Measurements from ENCODE around the gene LTBP3. TPM values are rescaled to one million over a fixed set of nuclear protein-coding genes. Genes with fewer than 3 reads are reported as not detected.

Gene LTBP3
- total and polyA plus RNA-seq, 9 of the 15 experiments (the other 6 are each of a cell fraction or from before 2014, with no cell fraction given), result 0.06 to 20.5 (median 4.8) TPM

DNA sequence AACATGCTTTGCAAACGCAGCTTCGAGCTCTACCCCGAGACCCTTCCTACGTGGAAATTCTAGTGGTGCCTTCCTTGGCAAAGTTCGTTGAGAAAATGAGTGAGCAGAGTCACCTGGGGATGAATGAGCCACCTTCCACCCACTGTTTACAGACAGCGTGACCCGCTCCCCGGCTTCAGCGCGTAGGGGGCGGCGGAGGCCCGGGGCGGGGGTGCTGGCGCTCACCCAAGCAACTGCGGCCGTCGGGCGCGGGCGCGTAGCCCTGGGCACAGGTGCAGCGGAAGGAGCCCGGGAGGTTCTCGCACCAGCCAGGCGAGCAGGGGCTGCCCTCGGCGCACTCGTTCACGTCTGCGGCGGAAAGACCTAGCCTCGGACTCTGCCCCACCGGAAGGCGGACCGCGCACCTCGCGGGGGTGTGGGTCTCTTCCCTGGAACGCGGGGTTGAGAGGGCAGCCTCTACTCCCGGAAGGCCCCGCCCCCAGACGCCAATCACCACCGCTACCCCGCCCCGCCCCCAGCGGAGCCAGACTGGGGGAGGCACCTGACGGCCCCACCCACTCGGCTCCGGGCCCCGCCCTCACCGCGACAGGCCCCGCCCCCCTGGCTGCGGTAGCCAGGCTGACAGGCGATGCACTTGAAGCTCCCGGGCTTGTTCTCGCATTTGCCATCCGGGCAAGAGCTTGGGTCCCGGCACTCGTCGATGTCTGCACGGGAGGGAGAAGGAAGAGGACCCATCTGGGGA, 11.8 kb downstream of the LTBP3 start (continued):
- TF ChIP-seq, protein P1, sequence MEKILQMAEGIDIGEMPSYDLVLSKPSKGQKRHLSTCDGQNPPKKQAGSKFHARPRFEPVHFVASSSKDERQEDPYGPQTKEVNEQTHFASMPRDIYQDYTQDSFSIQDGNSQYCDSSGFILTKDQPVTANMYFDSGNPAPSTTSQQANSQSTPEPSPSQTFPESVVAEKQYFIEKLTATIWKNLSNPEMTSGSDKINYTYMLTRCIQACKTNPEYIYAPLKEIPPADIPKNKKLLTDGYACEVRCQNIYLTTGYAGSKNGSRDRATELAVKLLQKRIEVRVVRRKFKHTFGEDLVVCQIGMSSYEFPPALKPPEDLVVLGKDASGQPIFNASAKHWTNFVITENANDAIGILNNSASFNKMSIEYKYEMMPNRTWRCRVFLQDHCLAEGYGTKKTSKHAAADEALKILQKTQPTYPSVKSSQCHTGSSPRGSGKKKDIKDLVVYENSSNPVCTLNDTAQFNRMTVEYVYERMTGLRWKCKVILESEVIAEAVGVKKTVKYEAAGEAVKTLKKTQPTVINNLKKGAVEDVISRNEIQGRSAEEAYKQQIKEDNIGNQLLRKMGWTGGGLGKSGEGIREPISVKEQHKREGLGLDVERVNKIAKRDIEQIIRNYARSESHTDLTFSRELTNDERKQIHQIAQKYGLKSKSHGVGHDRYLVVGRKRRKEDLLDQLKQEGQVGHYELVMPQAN (IDR thresholded peaks at IDR 0.05; ENCODE audit: borderline replicate concordance), result no peak
- TF ChIP-seq MEIS2 (IDR thresholded peaks at IDR 0.05; ENCODE audit: partially characterized antibody), result peak; percentile 10
- TF ChIP-seq NRF1 (conservative IDR thresholded peaks at IDR 0.05 in 1 of 2, IDR thresholded peaks at IDR 0.05 in 1 of 2), result peak; percentile 35 to 44; a peak in 3 of 4 replicates
- 0 out of 2 replicates have a peak, but pooled peaks have one; percentile 3 for TF ChIP-seq CBFA2T3 (IDR thresholded peaks at IDR 0.05)
- TF ChIP-seq FOXP1 (CRISPR knock-in tag; IDR thresholded peaks at IDR 0.05), result no peak
- TF ChIP-seq, protein P2, sequence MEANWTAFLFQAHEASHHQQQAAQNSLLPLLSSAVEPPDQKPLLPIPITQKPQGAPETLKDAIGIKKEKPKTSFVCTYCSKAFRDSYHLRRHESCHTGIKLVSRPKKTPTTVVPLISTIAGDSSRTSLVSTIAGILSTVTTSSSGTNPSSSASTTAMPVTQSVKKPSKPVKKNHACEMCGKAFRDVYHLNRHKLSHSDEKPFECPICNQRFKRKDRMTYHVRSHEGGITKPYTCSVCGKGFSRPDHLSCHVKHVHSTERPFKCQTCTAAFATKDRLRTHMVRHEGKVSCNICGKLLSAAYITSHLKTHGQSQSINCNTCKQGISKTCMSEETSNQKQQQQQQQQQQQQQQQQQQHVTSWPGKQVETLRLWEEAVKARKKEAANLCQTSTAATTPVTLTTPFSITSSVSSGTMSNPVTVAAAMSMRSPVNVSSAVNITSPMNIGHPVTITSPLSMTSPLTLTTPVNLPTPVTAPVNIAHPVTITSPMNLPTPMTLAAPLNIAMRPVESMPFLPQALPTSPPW (CRISPR knock-in tag; IDR thresholded peaks at IDR 0.05), result peak; percentile 84
- TF ChIP-seq ATF1 (CRISPR knock-in tag; IDR thresholded peaks at IDR 0.05), result no peak
- TF ChIP-seq ATF1 (tag; IDR thresholded peaks at IDR 0.05), result peak; percentile 26; the same call in 1 of the 2 replicates
- TF ChIP-seq, protein P3, sequence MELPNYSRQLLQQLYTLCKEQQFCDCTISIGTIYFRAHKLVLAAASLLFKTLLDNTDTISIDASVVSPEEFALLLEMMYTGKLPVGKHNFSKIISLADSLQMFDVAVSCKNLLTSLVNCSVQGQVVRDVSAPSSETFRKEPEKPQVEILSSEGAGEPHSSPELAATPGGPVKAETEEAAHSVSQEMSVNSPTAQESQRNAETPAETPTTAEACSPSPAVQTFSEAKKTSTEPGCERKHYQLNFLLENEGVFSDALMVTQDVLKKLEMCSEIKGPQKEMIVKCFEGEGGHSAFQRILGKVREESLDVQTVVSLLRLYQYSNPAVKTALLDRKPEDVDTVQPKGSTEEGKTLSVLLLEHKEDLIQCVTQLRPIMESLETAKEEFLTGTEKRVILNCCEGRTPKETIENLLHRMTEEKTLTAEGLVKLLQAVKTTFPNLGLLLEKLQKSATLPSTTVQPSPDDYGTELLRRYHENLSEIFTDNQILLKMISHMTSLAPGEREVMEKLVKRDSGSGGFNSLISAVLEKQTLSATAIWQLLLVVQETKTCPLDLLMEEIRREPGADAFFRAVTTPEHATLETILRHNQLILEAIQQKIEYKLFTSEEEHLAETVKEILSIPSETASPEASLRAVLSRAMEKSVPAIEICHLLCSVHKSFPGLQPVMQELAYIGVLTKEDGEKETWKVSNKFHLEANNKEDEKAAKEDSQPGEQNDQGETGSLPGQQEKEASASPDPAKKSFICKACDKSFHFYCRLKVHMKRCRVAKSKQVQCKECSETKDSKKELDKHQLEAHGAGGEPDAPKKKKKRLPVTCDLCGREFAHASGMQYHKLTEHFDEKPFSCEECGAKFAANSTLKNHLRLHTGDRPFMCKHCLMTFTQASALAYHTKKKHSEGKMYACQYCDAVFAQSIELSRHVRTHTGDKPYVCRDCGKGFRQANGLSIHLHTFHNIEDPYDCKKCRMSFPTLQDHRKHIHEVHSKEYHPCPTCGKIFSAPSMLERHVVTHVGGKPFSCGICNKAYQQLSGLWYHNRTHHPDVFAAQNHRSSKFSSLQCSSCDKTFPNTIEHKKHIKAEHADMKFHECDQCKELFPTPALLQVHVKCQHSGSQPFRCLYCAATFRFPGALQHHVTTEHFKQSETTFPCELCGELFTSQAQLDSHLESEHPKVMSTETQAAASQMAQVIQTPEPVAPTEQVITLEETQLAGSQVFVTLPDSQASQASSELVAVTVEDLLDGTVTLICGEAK (IDR thresholded peaks at IDR 0.05), result peak; percentile 50; the same call in 1 of the 2 replicates
- TF ChIP-seq, protein P3 (CRISPR knock-in tag; IDR thresholded peaks at IDR 0.05), result no peak
- TF ChIP-seq SP1 (CRISPR knock-in tag; IDR thresholded peaks at IDR 0.05), result peak; percentile 24; the same call in 1 of the 2 replicates
- TF ChIP-seq TARDBP (IDR thresholded peaks at IDR 0.05), result 0 out of 2 replicates have a peak, but pooled peaks have one; percentile 24
- no peak for TF ChIP-seq NFIX (CRISPR knock-in tag; IDR thresholded peaks at IDR 0.05; ENCODE audit: low read depth)
- TF ChIP-seq ZNF830 (CRISPR knock-in tag; IDR thresholded peaks at IDR 0.05), result no peak
- TF ChIP-seq, protein P4, sequence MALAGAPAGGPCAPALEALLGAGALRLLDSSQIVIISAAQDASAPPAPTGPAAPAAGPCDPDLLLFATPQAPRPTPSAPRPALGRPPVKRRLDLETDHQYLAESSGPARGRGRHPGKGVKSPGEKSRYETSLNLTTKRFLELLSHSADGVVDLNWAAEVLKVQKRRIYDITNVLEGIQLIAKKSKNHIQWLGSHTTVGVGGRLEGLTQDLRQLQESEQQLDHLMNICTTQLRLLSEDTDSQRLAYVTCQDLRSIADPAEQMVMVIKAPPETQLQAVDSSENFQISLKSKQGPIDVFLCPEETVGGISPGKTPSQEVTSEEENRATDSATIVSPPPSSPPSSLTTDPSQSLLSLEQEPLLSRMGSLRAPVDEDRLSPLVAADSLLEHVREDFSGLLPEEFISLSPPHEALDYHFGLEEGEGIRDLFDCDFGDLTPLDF (CRISPR knock-in tag; IDR thresholded peaks at IDR 0.05), result 0 out of 2 replicates have a peak, but pooled peaks have one; percentile 24
